GM12873 (cell line): ENCODE results near the gene MAP4K4.

Experiments used
- TF ChIP-seq, protein P1 (sequence below): IDR thresholded peaks from 2 replicates; pipeline ENCODE4 v1.5.1; 2012; ENCODE audit warnings: low read depth, mild to moderate bottlenecking, moderate library complexity, low read length, control low read depth; ENCODE audit not compliant: insufficient read depth; ENCODE audit errors: missing control alignments

Gene MAP4K4

DNA sequence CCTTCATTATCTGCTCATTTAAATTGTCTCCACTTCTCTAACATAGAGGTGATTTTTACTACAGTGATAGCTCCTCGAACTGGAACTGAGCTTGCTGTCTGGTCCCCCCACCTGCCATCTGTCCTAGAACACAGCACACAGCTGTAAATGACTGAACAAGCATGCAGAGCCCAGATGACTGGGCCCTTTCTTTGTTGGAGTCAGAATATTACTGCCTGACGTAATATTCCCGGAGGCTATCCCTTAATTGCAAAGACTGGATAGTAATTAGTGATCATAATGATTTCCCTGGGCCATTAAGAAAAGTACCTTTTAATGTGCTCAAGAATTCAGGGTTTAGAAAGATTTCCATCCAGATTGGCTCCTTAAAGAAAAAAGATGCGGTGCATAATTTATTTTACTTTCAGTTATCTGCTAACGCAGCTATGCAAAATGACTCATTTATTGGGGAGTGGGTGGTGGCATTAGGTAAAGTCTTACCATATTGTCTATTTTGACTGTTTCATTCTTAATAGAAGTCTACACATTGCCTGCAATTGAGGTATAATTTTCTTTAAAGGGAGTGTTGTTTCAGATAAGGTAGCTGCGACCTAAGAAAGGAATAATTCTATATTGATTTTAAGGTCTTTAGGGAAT is 84.4 kb downstream of the MAP4K4 start:
- TF ChIP-seq, protein P1, sequence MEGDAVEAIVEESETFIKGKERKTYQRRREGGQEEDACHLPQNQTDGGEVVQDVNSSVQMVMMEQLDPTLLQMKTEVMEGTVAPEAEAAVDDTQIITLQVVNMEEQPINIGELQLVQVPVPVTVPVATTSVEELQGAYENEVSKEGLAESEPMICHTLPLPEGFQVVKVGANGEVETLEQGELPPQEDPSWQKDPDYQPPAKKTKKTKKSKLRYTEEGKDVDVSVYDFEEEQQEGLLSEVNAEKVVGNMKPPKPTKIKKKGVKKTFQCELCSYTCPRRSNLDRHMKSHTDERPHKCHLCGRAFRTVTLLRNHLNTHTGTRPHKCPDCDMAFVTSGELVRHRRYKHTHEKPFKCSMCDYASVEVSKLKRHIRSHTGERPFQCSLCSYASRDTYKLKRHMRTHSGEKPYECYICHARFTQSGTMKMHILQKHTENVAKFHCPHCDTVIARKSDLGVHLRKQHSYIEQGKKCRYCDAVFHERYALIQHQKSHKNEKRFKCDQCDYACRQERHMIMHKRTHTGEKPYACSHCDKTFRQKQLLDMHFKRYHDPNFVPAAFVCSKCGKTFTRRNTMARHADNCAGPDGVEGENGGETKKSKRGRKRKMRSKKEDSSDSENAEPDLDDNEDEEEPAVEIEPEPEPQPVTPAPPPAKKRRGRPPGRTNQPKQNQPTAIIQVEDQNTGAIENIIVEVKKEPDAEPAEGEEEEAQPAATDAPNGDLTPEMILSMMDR: no peak

DNA sequence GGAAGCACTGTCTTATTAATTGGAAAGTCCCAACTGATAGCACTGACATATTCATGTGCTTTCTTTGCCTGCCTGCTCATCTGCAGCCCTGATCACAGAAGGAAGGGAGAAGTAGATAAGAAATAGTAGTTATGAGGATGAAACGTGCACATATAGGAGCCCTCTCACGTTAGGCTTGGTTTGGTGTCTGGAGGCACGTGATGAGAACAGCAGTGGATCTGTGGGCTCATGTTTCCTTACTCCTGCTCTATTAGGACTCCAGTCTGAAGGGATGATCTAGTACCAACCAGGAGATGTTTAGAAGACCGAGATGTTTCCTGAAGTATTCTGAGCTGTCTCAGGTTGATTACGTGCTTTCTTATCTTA is 84.9 kb downstream of the MAP4K4 start:
- TF ChIP-seq, protein P1: no peak

DNA sequence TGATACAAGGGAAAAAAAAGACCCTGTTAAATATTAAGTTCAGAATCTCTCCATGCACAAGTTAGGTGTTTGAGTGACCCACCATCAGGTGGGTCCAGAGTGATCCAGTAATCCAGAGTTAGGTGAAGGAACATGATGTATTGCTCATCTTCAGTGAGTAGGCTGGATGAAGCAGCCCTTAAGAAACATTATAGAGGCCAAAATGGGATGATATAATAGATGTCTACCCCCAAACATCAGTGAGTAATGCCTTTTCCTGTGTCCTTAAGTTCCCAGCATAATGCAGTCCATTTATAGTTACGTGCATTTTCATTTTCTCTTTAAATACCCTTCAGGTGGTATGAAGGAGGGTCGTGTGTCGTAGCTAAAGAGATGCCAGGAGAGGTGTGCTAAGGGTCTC is 89.6 kb downstream of the MAP4K4 start:
- TF ChIP-seq, protein P1: no peak

DNA sequence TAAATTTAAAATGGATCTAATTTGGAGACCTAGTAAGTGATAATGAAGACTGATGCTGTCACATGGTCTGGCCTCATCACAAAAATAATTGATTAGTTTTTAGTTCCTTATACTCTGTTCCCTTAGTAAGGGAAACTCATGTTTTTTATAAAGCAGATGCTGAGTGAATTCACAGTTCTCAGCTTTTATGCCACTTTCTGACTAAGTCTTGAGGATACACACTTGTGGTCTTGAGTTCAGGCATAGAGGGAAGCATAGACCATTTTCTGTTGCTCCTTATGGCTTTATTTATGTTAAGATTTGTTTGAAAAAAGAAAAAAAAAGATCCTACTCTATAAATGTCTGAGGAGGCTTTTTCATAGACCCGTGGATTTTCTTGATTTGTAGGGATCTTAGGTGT is 91.1 kb downstream of the MAP4K4 start:
- TF ChIP-seq, protein P1: no peak

DNA sequence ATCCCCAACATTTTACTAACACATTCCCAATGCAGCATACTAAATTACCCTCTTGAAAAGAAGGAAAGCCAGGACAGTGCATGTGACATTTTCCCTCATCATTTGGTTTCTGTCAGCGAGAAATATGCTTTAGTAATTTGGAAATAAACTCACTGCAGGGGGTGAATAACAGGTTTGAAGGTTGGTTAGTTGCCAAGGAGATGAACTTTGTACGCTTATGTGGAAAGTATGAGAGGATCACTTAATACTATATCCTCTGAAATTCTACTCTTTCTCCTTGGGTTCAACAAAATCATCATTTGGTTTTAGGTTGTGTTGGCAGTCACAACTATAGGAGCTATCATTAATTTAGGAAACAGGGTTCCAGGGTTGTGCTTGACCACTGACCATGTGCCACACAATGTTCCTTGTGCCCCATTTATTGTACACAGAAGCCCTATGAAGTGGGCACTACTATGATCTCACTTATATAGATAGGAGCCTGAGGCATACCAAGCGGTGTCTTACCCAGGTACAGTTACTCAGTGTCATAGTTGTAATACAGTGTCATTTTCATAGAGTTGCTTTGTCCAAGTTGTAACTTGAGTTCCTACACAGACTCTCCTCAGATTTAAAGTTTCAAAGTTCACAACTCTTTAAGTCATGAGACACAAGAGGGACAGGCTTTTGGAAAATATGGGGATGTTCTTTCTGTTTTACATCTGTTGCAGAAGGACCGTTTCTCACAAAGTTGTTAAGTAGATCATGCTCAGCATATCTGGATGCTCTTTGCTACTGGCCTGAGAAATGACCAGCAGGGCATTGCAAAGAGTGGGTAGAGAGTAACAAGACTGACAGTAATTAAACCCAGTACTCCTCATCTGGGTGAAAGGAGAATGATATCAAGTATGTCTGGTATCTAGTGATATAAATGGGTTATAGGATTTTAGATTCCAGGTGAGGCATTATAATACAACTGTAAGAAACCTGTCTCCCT is 91.8 kb downstream of the MAP4K4 start:
- TF ChIP-seq, protein P1: no peak

DNA sequence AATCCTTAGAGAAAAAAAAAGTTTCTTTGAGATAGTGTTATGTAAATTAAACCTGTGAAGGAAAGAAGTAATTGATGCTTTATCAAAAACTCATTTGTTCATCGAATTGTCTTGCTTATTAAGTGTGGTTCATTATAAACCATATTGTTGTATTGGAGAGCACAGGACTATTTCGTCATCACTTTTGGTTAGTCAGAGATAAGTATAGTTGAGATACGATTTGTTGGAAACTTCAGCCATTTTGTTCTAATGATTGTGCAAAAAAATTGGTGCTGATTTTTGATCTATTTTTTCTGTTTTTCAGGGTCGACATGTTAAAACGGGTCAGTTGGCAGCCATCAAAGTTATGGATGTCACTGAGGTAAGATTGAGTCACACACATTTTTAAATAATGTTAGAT is 92.9 kb downstream of the MAP4K4 start:
- TF ChIP-seq, protein P1: no peak

DNA sequence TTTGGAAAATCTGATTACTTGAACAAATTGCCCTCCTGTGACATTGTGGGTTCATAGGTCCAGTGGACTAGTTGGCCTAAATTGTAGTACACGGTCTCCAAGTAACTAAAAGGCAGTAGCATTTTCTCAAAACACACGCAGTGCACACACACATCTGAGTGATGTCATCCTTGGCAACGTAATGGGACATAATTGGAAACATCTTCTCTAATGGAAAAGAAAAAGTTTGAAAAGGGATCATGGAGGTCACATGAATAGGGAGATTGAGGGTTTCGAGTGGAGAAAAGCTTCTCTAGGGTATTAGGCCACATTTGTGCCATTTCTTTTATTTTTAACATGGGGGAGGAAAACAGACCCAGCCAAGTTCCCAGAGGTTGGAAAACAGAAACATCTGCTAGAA is 93.3 kb downstream of the MAP4K4 start:
- TF ChIP-seq, protein P1: no peak
